ENCODE results near the gene NNAT. TPM values are rescaled to one million over a fixed set of nuclear protein-coding genes. Genes with fewer than 3 reads are reported as not detected.

Gene NNAT, protein sequence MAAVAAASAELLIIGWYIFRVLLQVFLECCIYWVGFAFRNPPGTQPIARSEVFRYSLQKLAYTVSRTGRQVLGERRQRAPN
- total RNA-seq: 0.14 TPM in 1 of 2 replicates, not detected in the other

DNA sequence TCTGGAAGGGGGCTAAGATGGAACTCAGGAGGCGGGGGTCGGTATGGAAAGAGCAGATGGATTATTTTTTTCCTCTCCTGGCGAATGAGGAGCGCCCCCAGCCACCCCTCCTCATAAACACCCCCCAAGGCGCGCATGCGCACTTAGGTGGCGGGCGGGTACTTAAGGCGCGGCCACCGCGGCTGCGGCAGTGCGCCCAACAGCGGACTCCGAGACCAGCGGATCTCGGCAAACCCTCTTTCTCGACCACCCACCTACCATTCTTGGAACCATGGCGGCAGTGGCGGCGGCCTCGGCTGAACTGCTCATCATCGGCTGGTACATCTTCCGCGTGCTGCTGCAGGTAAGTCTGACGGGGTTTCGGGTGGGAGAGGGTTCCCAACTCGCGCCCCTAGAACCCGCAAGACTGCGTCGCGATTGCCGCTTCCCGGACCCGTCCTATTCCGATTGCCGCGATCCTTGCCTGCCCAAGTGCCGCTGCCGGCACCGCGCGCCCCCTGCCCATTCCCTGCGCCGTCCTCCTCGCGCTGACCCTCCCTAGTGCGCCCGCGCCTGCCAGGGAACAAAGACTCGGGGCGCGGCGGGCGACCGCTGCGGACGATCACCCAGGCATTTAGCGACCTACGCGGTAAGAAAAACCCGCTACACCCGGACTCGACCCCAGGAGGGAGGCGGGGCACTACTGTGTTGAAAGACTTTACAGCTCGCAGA, at the start of gene NNAT:
Gene NNAT, plus strand, starts transcription at position 190 of the 711 bp plus-strand sequence. Its CDS starts 82 bp downstream, at position 272.

DNA sequence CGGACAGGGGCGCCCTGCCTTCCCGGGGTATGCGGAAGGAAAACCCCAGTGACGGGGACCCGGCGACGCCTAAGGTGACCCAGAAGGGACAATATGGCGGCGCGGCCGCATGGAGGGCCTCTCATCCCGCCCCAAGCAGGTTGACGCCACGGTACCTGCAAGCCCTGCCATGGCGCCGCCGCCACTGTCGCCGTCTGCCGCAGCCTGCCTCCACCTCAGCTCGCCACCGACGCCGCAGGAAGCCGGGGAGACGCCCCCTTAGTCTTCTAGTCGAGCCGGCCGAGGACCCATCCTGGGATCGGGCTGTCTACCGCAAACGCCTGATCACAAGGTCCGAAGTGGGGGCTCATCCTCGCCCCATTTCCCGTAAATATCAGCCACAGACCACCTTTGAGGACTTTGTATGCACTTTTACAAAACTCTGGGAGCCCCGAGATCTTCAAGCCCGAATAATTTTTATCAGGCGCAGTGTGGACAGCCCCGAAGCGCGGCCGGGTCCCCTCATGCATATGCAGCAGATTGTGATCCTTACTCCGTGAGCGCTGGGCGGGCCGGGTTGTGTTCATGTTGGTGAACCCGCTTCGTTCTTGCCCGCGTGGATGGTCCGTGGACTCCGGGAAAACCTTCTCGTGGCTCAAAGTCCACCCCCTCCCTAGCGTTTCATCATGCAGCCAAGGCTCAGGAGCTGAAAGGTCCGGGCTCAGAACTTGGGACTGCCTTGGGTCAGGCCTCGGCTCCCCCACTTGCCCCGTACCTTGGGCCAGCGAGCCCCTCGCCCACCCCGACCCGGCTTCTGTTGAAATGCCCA, 6.8 kb downstream of the NNAT start, which contains the start of gene BLCAP:
Gene BLCAP, minus strand, starts transcription at position 239 of the 808 bp plus-strand sequence. CDS start 8,702 bp downstream, outside the sequence.

Other genes starting within 250 kb of the NNAT start
- gene MANBAL, start 231.6 kb upstream of the NNAT start, total RNA-seq: 16.6 and 17.8 TPM in 2 replicates
- 13.5 and 20.5 TPM in 2 replicates for gene SRC, start 175.1 kb upstream of the NNAT start, total RNA-seq
- gene BLCAP, start 6.6 kb downstream of the NNAT start, total RNA-seq: 26.3 and 31.1 TPM in 2 replicates
- 27.7 and 31.7 TPM in 2 replicates for gene CTNNBL1, start 172.8 kb downstream of the NNAT start, total RNA-seq